NB4 (cell line): ENCODE data around the gene GIMAP7.

Experiments used
- DNase-seq: peaks from one replicate; pipeline ENCODE4 v3.0.0; 2010; ENCODE audit warnings: low read depth
- H3K4me3 ChIP-seq: one replicate; pipeline ENCODE4 v1.5.1; 2011; ENCODE audit warnings: mild to moderate bottlenecking, low read depth, low read length, moderate library complexity
- MYC ChIP-seq: IDR thresholded peaks from 2 replicates; pipeline ENCODE4 v1.6.1; 2011; ENCODE audit warnings: low read depth, low read length
- POLR2A ChIP-seq: IDR thresholded peaks from 2 replicates; pipeline ENCODE4 v1.6.1; 2011; ENCODE audit warnings: mild to moderate bottlenecking; ENCODE audit not compliant: insufficient read length; ENCODE audit errors: extremely low read depth
- TF ChIP-seq, protein P1 (sequence below): IDR thresholded peaks from 2 replicates; pipeline ENCODE4 v1.6.1; 2011; ENCODE audit warnings: low read depth, low read length
- TF ChIP-seq, protein P2 (sequence below): IDR thresholded peaks from one replicate; pipeline ENCODE4 v1.5.1; 2012; ENCODE audit warnings: low read depth, low read length

GIMAP7 gene

DNA sequence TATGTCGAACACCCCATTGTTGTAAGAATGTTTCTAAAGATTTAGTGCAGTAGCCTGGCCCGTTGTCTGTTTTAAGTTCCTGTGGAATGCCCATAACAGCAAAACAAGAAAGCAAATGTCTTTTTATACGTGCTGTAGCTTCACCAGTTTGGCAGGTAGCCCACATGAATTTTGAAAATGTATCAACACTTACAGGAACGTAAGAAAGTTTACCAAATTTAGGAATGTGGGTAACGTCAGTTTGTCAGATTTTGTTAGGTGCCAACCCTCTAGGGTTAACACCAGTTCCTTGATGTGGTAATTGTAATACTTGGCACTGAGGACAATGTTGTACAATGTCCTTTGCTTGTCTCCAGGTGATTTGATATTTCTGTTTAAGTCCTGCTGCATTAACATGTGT, 49.3 kb downstream of the GIMAP7 start:
- no peak for DNase-seq
- TF ChIP-seq MYC = no peak
- H3K4me3 ChIP-seq = no peak overlapping the region

GRCh38 chr7:150564566-150564965, 49.9 kb downstream of the GIMAP7 start:
- TF ChIP-seq, protein P1, sequence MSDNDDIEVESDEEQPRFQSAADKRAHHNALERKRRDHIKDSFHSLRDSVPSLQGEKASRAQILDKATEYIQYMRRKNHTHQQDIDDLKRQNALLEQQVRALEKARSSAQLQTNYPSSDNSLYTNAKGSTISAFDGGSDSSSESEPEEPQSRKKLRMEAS = no peak
- TF ChIP-seq, protein P2, sequence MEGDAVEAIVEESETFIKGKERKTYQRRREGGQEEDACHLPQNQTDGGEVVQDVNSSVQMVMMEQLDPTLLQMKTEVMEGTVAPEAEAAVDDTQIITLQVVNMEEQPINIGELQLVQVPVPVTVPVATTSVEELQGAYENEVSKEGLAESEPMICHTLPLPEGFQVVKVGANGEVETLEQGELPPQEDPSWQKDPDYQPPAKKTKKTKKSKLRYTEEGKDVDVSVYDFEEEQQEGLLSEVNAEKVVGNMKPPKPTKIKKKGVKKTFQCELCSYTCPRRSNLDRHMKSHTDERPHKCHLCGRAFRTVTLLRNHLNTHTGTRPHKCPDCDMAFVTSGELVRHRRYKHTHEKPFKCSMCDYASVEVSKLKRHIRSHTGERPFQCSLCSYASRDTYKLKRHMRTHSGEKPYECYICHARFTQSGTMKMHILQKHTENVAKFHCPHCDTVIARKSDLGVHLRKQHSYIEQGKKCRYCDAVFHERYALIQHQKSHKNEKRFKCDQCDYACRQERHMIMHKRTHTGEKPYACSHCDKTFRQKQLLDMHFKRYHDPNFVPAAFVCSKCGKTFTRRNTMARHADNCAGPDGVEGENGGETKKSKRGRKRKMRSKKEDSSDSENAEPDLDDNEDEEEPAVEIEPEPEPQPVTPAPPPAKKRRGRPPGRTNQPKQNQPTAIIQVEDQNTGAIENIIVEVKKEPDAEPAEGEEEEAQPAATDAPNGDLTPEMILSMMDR = no peak
- TF ChIP-seq POLR2A = no peak

DNA sequence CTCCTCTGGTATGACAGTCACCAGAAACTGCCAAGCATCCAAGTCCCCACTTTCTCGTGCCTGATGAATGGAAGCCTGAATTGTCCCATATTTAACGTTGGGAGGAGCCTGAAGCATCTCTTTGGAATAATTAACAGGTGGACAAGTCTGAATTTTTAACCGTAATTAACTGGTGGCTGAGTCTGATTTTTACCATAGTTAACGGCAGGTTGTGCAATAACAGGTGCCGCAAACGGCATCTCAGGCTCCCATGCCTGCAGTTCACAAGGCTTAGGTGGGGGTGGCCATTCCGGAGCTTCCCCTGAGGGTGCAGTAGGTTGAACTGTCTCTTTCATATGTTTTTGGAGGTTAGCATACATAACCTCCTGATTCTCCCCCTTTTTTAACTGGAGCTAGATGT, 50.6 kb downstream of the GIMAP7 start:
- DNase-seq = peak; percentile 11
- no peak overlapping the region for H3K4me3 ChIP-seq
- TF ChIP-seq MYC (no peak), POLR2A (no peak)
- TF ChIP-seq, protein P1 = no peak
- TF ChIP-seq, protein P2 = no peak

More at GRCh38 chr7:150564566-150564965, 49.9 kb downstream of the GIMAP7 start:
- no peak for DNase-seq
- no peak overlapping the region for H3K4me3 ChIP-seq

- no peak overlapping the region for H3K4me3 ChIP-seq
- no peak for TF ChIP-seq MYC
- TF ChIP-seq, protein P2 = no peak
- no peak for DNase-seq
These were observed 51.5 kb downstream of the GIMAP7 start for GRCh38 chr7:150566123-150566522.

- no peak for DNase-seq
- TF ChIP-seq, protein P1 = no peak
- TF ChIP-seq POLR2A (no peak), MYC (no peak)
- TF ChIP-seq, protein P2 = no peak
- no peak overlapping the region for H3K4me3 ChIP-seq
These were observed 51.9 kb downstream of the GIMAP7 start for GRCh38 chr7:150566572-150566971.

- H3K4me3 ChIP-seq = no peak within 1 kb of the TSS
- DNase-seq = peak; percentile 19
- no peak for TF ChIP-seq MYC
- TF ChIP-seq, protein P1 = no peak
- no peak for TF ChIP-seq POLR2A
- TF ChIP-seq, protein P2 = no peak
These were observed 52.5 kb downstream of the GIMAP7 start, which contains the start of gene GIMAP4 for GRCh38 chr7:150567169-150567568. Gene GIMAP4, plus strand, starts transcription at chr7:150567390. Its CDS starts 2,512 bp downstream, at chr7:150569902.
